Measurements from ENCODE around the gene RGS18.

- TF ChIP-seq CTCF (IDR thresholded peaks at IDR 0.05) (no peak), POLR2A (IDR thresholded peaks at IDR 0.05) (no peak)
Measured at GRCh38 chr1:192224846-192225245, 66.6 kb downstream of the RGS18 start.
